Astrocyte of the hippocampus (primary cell): ENCODE data around the gene GRPEL2.

Source experiments
- DNase-seq: peaks from one replicate; pipeline ENCODE4 v3.0.0; 2011; ENCODE audit warnings: low read depth, low spot score

Gene GRPEL2

GRCh38 chr5:149319174-149319573 lies 26.1 kb upstream of the GRPEL2 start:
- no peak for DNase-seq

GRCh38 chr5:149320791-149321330 lies 24.4 kb upstream of the GRPEL2 start:
- peak; percentile 96 for DNase-seq

- no peak for DNase-seq
Observed at GRCh38 chr5:149322518-149322917, 22.8 kb upstream of the GRPEL2 start.

GRCh38 chr5:149323210-149323609 lies 22.1 kb upstream of the GRPEL2 start:
- DNase-seq, result no peak

GRCh38 chr5:149323621-149324205 lies 21.6 kb upstream of the GRPEL2 start:
- DNase-seq, result no peak

GRCh38 chr5:149324641-149325040 lies 20.7 kb upstream of the GRPEL2 start:
- no peak for DNase-seq

- peak; percentile 36 for DNase-seq
Observed at GRCh38 chr5:149325166-149325735, 20.0 kb upstream of the GRPEL2 start.

GRCh38 chr5:149325894-149326293 lies 19.4 kb upstream of the GRPEL2 start:
- DNase-seq, result peak; percentile 59

- DNase-seq, result no peak
Observed at GRCh38 chr5:149326611-149327010, 18.7 kb upstream of the GRPEL2 start.

GRCh38 chr5:149328177-149328576 lies 17.1 kb upstream of the GRPEL2 start:
- DNase-seq, result no peak

GRCh38 chr5:149333711-149334443 lies 11.4 kb upstream of the GRPEL2 start:
- DNase-seq, result no peak

- DNase-seq, result no peak
Observed at GRCh38 chr5:149337736-149338135, 7.6 kb upstream of the GRPEL2 start.

- DNase-seq, result no peak
Observed at GRCh38 chr5:149338364-149338763, 6.9 kb upstream of the GRPEL2 start.

GRCh38 chr5:149340920-149341319 lies 4.4 kb upstream of the GRPEL2 start:
- DNase-seq, result no peak

- DNase-seq, result no peak
Observed at GRCh38 chr5:149341876-149342275, 3.4 kb upstream of the GRPEL2 start.

- no peak for DNase-seq
Observed at GRCh38 chr5:149344151-149344550, 1.1 kb upstream of the GRPEL2 start.

GRCh38 chr5:149345892-149346222 lies 558 bp downstream of the GRPEL2 start:
- peak; percentile 46 for DNase-seq

- DNase-seq, result no peak
Observed at GRCh38 chr5:149348518-149348917, 3.2 kb downstream of the GRPEL2 start.

- no peak for DNase-seq
Observed at GRCh38 chr5:149349382-149349781, 4.1 kb downstream of the GRPEL2 start.

GRCh38 chr5:149352169-149352568 lies 6.9 kb downstream of the GRPEL2 start:
- DNase-seq, result no peak

GRCh38 chr5:149353911-149354310 lies 8.6 kb downstream of the GRPEL2 start:
- no peak for DNase-seq

- no peak for DNase-seq
Observed at GRCh38 chr5:149355688-149356087, 10.4 kb downstream of the GRPEL2 start.

GRCh38 chr5:149356391-149356790 lies 11.1 kb downstream of the GRPEL2 start:
- DNase-seq, result no peak
